ENCODE results near the gene REEP5.

The REEP5 gene

DNA sequence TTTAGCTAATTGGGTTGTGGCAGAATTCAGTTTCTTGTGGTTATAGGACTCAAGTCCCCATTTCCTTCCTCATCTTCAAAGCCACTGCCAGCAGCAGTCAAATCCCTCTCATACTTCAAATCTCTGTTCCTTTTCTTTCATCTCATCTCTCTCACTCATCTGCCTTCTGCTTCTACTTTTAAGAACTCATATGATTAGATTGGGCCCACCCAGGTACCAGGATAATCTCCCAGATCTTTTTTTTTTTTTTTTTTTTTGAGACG is 8.0 kb upstream of the REEP5 start:
- H3K4me3 ChIP-seq (ENCODE audit: low read depth, low read length), result no peak overlapping the region
- TF ChIP-seq, protein P1, sequence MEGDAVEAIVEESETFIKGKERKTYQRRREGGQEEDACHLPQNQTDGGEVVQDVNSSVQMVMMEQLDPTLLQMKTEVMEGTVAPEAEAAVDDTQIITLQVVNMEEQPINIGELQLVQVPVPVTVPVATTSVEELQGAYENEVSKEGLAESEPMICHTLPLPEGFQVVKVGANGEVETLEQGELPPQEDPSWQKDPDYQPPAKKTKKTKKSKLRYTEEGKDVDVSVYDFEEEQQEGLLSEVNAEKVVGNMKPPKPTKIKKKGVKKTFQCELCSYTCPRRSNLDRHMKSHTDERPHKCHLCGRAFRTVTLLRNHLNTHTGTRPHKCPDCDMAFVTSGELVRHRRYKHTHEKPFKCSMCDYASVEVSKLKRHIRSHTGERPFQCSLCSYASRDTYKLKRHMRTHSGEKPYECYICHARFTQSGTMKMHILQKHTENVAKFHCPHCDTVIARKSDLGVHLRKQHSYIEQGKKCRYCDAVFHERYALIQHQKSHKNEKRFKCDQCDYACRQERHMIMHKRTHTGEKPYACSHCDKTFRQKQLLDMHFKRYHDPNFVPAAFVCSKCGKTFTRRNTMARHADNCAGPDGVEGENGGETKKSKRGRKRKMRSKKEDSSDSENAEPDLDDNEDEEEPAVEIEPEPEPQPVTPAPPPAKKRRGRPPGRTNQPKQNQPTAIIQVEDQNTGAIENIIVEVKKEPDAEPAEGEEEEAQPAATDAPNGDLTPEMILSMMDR (IDR thresholded peaks at IDR 0.05; ENCODE audit: low read depth, low read length), result no peak

DNA sequence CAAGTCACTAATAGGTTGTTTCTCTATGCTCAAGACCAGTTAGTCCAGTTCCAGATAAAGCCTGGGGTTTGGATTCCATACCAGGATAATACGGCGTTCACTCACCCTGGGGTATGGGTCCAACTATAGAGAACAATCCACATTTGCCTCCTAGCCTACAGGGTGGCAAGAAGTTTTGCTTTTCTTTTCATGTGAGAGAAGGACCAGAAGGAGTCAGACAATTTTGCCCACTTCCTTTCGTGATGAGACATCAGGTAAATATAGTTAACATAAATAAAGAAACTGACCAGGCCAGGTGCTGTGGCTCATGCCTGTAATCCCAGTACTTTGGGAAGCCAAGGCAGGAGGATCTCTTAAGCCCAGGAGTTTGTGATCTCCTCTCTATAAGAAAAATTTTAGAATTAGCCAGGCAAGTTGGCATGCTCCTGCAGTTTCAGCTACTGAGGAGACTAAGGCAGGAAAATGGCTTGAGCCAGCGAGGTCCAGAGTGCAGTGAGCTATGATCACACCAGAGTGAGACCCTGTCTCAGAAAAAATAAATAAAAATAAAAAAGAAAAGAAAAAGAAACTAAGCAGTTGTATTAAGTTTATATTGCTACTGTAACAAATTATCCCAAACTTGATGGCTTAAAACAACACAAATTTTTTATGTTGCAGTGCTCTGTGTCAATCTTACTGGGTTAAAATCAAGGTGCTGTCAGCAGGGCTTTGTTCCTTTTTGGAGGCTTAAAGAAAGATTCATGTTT is 7.5 kb upstream of the REEP5 start:
- H3K4me3 ChIP-seq (ENCODE audit: low read depth, low read length), result no peak overlapping the region
- TF ChIP-seq, protein P1 (IDR thresholded peaks at IDR 0.05; ENCODE audit: low read depth, low read length), result no peak

DNA sequence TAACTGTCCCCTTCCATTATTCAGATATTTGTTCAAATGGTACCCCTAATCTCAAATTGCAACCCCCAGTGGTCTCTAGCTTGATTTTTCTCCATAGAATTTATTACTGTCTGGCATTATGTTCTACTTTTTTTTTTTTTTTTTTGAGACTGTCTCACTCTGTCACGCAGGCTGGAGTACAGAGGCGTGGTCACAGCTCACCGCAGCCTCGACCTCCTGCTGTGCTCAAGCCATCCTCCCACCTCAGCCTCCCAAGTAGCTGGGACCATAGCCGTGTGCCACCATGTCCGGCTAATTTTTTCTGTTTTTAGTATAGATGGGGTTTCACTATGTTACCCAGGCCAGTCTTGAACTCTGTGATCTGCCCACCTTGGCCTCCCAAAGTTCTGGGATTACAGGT is 2.0 kb upstream of the REEP5 start:
- no peak overlapping the region for H3K4me3 ChIP-seq (ENCODE audit: low read depth, low read length)
- TF ChIP-seq, protein P1 (IDR thresholded peaks at IDR 0.05; ENCODE audit: low read depth, low read length), result no peak

DNA sequence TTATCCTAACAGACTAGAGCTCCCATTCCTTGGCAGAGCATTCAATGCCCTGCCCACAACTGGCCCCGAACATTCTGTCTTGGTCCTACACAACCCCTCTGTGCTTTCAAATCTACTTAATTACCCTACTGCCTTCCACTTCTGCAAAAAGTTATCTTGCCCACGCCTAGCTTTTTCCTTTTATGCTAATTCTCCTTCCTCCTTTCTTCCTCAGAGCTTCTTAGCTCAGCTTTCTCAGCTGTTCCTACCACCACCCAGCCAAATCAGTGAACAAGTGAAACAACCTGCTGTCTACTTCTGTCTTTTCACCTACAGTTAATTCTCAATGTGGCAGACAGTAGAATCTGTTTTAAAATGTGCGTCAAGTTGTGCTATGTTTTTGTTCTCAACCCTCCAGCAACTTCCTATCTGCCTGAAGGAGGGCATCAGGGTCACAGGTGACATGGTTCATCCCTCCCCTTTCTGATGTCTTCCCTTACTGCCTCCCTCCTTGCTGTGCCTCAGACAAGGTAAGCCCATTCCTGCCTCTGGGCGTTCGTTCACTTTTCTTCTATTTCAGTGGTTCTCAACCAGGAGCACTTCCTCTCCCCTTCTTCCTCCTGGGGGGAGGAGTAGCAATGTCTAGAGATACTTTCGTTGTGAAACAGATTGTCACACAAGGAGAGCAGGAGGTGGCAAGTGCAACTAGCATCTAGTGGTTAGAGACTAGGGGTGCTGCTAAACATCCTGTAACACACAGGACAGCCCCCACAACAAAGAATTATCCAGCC is 1.3 kb upstream of the REEP5 start:
- H3K4me3 ChIP-seq (ENCODE audit: low read depth, low read length), result no peak overlapping the region
- TF ChIP-seq, protein P1 (IDR thresholded peaks at IDR 0.05; ENCODE audit: low read depth, low read length), result no peak

DNA sequence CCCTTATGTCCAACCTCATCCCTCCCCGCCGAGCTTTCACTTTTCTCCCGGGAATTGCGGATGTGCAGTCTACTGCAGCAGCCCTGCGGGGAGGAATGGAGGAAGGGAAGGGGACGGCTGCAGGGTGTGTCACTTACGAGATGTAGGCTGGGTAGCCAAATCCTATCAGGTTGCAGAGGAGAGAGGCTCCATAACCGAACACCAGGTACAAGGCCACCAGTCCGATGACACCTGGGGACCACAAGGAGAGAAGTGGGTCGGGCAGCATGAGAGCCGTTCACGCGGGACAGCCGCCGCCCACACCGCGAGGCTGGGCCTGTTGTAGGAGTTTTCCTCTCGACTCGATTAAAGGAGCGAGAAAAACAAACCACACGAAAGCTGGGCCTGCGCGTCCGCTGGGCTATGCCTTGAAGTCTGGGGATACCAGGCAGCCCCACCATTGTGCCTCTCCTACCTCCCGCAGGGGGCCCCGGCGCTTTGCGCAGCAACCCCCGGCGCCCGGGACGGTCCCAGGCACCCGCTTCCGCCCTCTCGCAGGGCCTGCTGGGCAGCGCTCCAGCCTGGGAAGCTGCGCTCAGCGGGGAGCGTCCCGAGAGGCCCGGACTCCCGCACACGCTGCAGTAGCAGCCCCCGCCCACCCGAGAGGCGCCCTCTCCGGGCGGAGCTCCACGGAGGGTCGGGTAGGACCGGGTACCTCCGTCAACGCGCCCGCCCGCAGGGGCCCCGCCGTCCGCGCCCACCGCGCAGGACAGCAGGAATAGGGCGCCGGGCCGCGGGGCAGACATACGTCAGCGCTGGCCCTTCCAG is 798 bp downstream of the REEP5 start:
- TF ChIP-seq, protein P1 (IDR thresholded peaks at IDR 0.05; ENCODE audit: low read depth, low read length), result no peak
- peak overlapping the region; percentile 84 for H3K4me3 ChIP-seq (ENCODE audit: low read depth, low read length)

DNA sequence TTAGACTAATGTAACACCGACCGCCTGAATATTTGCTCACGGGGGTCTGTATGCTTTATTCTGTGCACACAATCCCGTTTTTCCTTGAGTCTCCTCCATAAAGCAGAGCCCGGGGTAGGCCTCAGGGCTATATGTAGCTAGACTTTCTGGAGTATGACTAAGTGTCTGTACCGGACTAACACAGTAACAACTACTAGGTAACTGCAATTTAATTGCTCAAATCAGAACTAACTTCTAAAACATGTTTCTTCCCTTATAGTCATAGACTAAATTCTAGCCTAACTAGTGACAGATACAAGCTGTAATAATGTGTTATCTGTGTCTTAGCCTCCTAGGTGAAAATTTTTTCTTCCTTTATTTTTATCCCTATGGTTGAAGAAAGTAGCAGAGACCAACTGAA is 2.1 kb downstream of the REEP5 start:
- no peak overlapping the region; the same call in 1 of the 2 replicates for H3K4me3 ChIP-seq (ENCODE audit: low read depth, low read length)
- TF ChIP-seq, protein P1 (IDR thresholded peaks at IDR 0.05; ENCODE audit: low read depth, low read length), result no peak

Measured in WI38 (cell line).